Peyer's patch (tissue), 4 donors: ENCODE measurements around the gene MAP2K5. TPM values are rescaled to one million over a fixed set of nuclear protein-coding genes. Genes with fewer than 3 reads are reported as not detected.
A peak's percentile ranks its signal among the peaks of the same experiment; 100 is the strongest.

ENCODE experiments used
- DNase-seq, 3 donors: peaks; one replicate each; pipeline ENCODE4 v3.0.0-alpha.2; 2017 to 2019
- H3K27ac ChIP-seq, 4 donors: fragments of 200-600 bp; sonication (generic); one replicate each; pipeline ENCODE4 v1.5.1; 2016 to 2019
- H3K27me3 ChIP-seq, 2 donors: fragments of 200-600 bp; sonication (generic); one replicate each; pipeline ENCODE4 v1.5.1; 2019
- H3K36me3 ChIP-seq, 3 donors: fragments of 200-600 bp; sonication (generic); one replicate each; pipeline ENCODE4 v1.5.1; 2016 to 2019
- H3K4me1 ChIP-seq, 4 donors: fragments of 200-600 bp; sonication (generic); one replicate each; pipeline ENCODE4 v1.5.1; 2016 to 2019
- H3K4me3 ChIP-seq, 4 donors: fragments of 200-600 bp; sonication (generic); 1 replicate in 3 of 4; 2 replicates in 1 of 4; pipeline ENCODE4 v1.5.1; 2016 to 2019; ENCODE audit warnings: mild to moderate bottlenecking in 1 of 4
- H3K9me3 ChIP-seq, 4 donors: fragments of 200-600 bp; sonication (generic); one replicate each; pipeline ENCODE4 v1.5.1; 2016 to 2019; ENCODE audit warnings: mild to moderate bottlenecking in 1 of 4
- CTCF ChIP-seq, 6 experiments: fragments of 450-650 bp in 4 of 6; fragments of 200-600 bp in 2 of 6; sonication (generic) in 1 of 6; IDR thresholded peaks; one replicate each; pipeline ENCODE4 v1.5.1; 2017 to 2019; ENCODE audit warnings: antibody characterized with exemption in 6 of 6, mild to moderate bottlenecking in 3 of 6, moderate library complexity in 1 of 6
- POLR2A ChIP-seq, 2 donors: fragments of 450-650 bp; IDR thresholded peaks; one replicate each; pipeline ENCODE4 v1.5.1; 2017; ENCODE audit warnings: antibody characterized with exemption in 2 of 2, mild to moderate bottlenecking in 2 of 2, moderate library complexity in 2 of 2
- total RNA-seq, 4 donors: library from RNA; depleted of rRNA; stranded (reverse); fragments of >200 nt; gene quantifications; one replicate each; pipeline ENCODE4 v1.1.0, GENCODE V29; 2016

Gene MAP2K5
- total RNA-seq, 4 donors from 2014 or later = 14.0 to 50.3 (median 21.2) TPM

DNA sequence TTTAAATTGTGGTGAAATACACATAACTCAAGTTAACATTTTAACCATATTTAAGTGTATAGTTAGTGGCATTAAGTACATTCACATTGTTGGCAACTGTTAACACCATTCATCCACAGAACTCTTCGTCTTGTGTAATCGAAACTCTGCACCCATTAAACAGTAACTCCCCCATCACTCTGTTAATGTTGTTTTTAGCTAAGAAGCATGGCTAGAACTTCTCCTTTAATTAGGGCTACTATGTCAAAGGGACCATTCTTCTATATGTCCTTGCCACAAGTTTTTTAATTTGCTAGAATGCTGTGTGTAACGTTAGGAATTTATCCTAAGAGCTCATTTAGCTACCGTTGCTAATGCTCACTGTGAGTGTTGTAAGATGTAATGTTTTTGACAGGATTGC is 60.6 kb downstream of the MAP2K5 start:
- no peak overlapping the region for H3K27ac ChIP-seq
- H3K9me3 ChIP-seq = no peaks in the 10 kb centered on the region
- H3K4me3 ChIP-seq = no peak overlapping the region
- H3K27me3 ChIP-seq = no peaks in the 10 kb centered on the region
- no peak for TF ChIP-seq POLR2A (IDR thresholded peaks at IDR 0.05)
- no peak for TF ChIP-seq CTCF (IDR thresholded peaks at IDR 0.05)
- DNase-seq = no peak
- H3K4me1 ChIP-seq = no peaks in the 10 kb centered on the region
- H3K36me3 ChIP-seq = peaks cover 0 to 7% (median 0%) of the 10 kb centered on the region in 3 donors

DNA sequence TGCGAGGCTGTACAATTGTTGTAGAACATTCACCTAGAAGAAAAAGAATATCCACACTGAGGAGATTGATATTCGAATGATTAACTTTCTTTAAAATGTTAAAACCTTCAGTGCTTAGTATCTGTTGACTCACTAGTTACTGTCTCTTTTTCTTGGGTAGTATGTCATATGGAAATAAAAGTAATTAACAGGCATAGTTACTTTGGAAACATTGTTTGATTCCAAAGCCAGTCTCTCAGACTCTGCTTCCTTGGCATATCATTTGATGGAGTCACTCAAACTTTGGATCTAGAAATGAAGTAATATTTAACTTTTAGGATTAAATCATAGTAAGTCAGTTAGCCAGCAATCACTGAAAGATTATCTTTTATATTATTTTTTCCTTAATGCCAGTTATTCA is 63.4 kb downstream of the MAP2K5 start:
- H3K4me1 ChIP-seq = peaks cover 0 to 8% (median 0%) of the 10 kb centered on the region in 4 donors
- H3K4me3 ChIP-seq = no peak overlapping the region
- TF ChIP-seq POLR2A (IDR thresholded peaks at IDR 0.05) = no peak
- no peak for TF ChIP-seq CTCF (IDR thresholded peaks at IDR 0.05)
- H3K27ac ChIP-seq = no peak overlapping the region
- peaks cover 0 to 4% (median 0%) of the 10 kb centered on the region in 3 donors for H3K36me3 ChIP-seq
- no peak for DNase-seq
- H3K9me3 ChIP-seq = no peaks in the 10 kb centered on the region
- H3K27me3 ChIP-seq = no peaks in the 10 kb centered on the region

DNA sequence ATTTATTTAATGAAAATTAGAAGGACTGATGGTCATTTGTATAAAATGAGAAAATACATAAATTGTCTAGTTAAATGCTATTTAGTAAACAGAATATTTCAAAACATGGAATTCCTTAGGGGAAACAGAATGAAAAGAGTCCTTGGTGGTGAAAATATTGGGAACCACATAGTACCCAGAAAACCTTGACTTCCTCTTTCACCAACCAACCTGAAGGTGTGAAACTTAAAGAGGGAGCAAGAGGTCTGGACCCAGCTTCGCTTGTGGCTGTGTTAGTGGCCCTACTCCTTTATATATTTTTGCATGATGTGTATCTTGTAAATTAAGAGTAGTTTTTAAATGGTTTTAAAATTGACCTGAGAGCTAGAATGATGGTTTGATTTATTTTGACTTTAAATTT is 64.2 kb downstream of the MAP2K5 start:
- Histone ChIP-seq H3K36me3 (no peaks in the 10 kb centered on the region), H3K9me3 (no peaks in the 10 kb centered on the region), H3K27me3 (no peaks in the 10 kb centered on the region), H3K4me1 (peaks cover 0 to 14% (median 0%) of the 10 kb centered on the region in 4 donors), H3K27ac (no peak overlapping the region), H3K4me3 (no peak overlapping the region)
- no peak for DNase-seq
- no peak for TF ChIP-seq CTCF (IDR thresholded peaks at IDR 0.05)
- TF ChIP-seq POLR2A (IDR thresholded peaks at IDR 0.05) = no peak

- DNase-seq = no peak
- Histone ChIP-seq H3K36me3 (no peaks in the 10 kb centered on the region), H3K27ac (no peak overlapping the region), H3K4me3 (no peak overlapping the region), H3K27me3 (no peaks in the 10 kb centered on the region), H3K4me1 (peaks cover 0 to 17% (median 0%) of the 10 kb centered on the region in 4 donors), H3K9me3 (no peaks in the 10 kb centered on the region)
- TF ChIP-seq POLR2A (IDR thresholded peaks at IDR 0.05) (no peak), CTCF (IDR thresholded peaks at IDR 0.05) (no peak)
Observed at GRCh38 chr15:67607329-67607728, 64.8 kb downstream of the MAP2K5 start.

DNA sequence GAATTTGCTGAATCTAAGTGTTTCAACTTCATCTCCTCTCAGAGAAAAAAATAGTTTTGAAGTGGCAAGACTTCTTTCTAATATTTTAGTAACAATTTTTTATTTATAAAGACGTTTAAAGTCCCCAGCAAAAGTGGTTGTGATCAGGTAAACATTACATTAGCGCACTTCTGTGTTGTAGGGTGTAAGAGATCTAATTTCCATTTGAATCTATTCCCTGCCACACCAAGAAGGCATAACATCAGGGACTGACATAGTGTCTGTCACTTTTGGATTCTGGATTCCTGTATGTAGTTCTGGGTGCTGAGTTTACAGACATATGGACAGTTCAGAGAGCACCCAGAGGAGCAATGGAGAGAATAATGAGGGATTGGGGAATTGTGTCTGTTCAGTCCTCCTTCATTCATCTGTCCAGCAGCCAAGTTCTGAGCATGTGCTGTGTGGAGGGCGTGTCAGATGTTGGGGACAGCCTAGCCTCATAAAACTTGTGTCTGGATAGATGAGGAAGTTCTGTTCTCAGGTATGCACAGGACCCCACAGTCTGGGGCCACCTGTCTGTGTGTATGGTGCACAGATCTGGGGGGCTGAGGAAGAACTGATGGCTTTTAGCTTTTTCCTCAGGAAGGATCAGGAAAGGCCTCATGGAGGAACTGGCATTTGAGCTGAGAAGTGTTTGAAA is 65.6 kb downstream of the MAP2K5 start:
- peaks cover 0 to 19% (median 0%) of the 10 kb centered on the region in 4 donors for H3K4me1 ChIP-seq
- TF ChIP-seq POLR2A (IDR thresholded peaks at IDR 0.05) = no peak
- TF ChIP-seq CTCF (IDR thresholded peaks at IDR 0.05) = no peak
- H3K36me3 ChIP-seq = no peaks in the 10 kb centered on the region
- DNase-seq = peak in 1 of 3 donors; percentile 52
- no peak overlapping the region for H3K4me3 ChIP-seq
- no peaks in the 10 kb centered on the region for H3K27me3 ChIP-seq
- no peaks in the 10 kb centered on the region for H3K9me3 ChIP-seq
- no peak overlapping the region for H3K27ac ChIP-seq

- Histone ChIP-seq H3K9me3 (no peaks in the 10 kb centered on the region), H3K36me3 (no peaks in the 10 kb centered on the region), H3K27ac (no peak overlapping the region), H3K4me1 (peaks cover 0 to 19% (median 0%) of the 10 kb centered on the region in 4 donors), H3K4me3 (no peak overlapping the region), H3K27me3 (no peaks in the 10 kb centered on the region)
- DNase-seq = no peak
- no peak for TF ChIP-seq CTCF (IDR thresholded peaks at IDR 0.05)
- TF ChIP-seq POLR2A (IDR thresholded peaks at IDR 0.05) = no peak
Observed at GRCh38 chr15:67608638-67608959, 66.1 kb downstream of the MAP2K5 start.
